Activated CD4-positive, alpha-beta memory T cell treated with anti-CD3 and anti-CD28 coated beads, Interleukin-2, amount 10 ng/mL, durations not matched to agents 7 days and 5 days (primary cell): ENCODE results near the gene VPS13D. TPM values are rescaled to one million over a fixed set of nuclear protein-coding genes. Genes with fewer than 3 reads are reported as not detected.
"Not testable (repeated sequence)": the region's sequence is repeated elsewhere in the genome, so short reads cannot be mapped to it uniquely, and the experiment has no call there.

Experiments used
- CTCF ChIA-PET: fragments of 350-600 bp; sonication (Branson Sonifier 250); formaldehyde crosslinking; loops from one replicate; lab custom pipeline; 2021; ENCODE audit warnings: antibody characterized with exemption, inconsistent platforms; lab: Charles Lee
- POLR2A ChIA-PET: fragments of 350-600 bp; sonication (Branson Sonifier 250); formaldehyde crosslinking; loops from one replicate; lab custom pipeline; 2021; ENCODE audit warnings: antibody characterized with exemption; lab: Charles Lee
- DNase-seq: peaks from one replicate; pipeline ENCODE4 v3.0.0-alpha.2; 2020
- H3K27ac Mint-ChIP-seq: one replicate; pipeline ENCODE4 v1.8.0; 2021; ENCODE audit warnings: mild to moderate bottlenecking, mixed read lengths
- H3K27me3 Mint-ChIP-seq: one replicate; pipeline ENCODE4 v1.8.0; 2021; ENCODE audit warnings: mixed read lengths
- H3K36me3 Mint-ChIP-seq: one replicate; pipeline ENCODE4 v1.8.0; 2021; ENCODE audit warnings: low read depth, mixed read lengths
- H3K4me1 Mint-ChIP-seq: one replicate; pipeline ENCODE4 v1.8.0; 2021; ENCODE audit warnings: mixed read lengths
- H3K4me3 Mint-ChIP-seq: one replicate; pipeline ENCODE4 v1.8.0; 2021; ENCODE audit warnings: mild to moderate bottlenecking, mixed read lengths
- H3K9me3 Mint-ChIP-seq: one replicate; pipeline ENCODE4 v1.8.0; 2021; ENCODE audit warnings: mixed read lengths
- total RNA-seq, 2 experiments: library from RNA; stranded (reverse); gene quantifications; one replicate each; pipeline ENCODE4 v1.2.3, GENCODE V29; 2021

The VPS13D gene
- total RNA-seq, 2 experiments from 2014 or later, result 28.1 to 31.4 TPM

- Mint-ChIP-seq H3K36me3 (peaks cover 45% of the 10 kb centered on the region), H3K27me3 (no peaks in the 10 kb centered on the region), H3K4me3 (no peak overlapping the region), H3K4me1 (peaks cover 6% of the 10 kb centered on the region), H3K27ac (no peak overlapping the region), H3K9me3 (no peaks in the 10 kb centered on the region)
- CTCF ChIA-PET, result no interaction called here
- POLR2A ChIA-PET, result interaction anchor here (1.2 kb wide), 1 partner anchor 9 kb away, joined by 4 read pairs; no protein-coding TSS in a partner anchor
- DNase-seq, result no peak
These were observed 145.5 kb downstream of the VPS13D start for GRCh38 chr1:12375133-12375829.

- Mint-ChIP-seq H3K4me3 (no peak overlapping the region), H3K4me1 (peaks cover 5% of the 10 kb centered on the region), H3K9me3 (no peaks in the 10 kb centered on the region), H3K27ac (no peak overlapping the region), H3K27me3 (no peaks in the 10 kb centered on the region), H3K36me3 (peaks cover 48% of the 10 kb centered on the region)
- no peak for DNase-seq
- ChIA-PET CTCF (no interaction called here), POLR2A (interaction anchor here (1.2 kb wide), 1 partner anchor 8 kb away, joined by 4 read pairs; no protein-coding TSS in a partner anchor)
These were observed 146.6 kb downstream of the VPS13D start for GRCh38 chr1:12376236-12377045.

GRCh38 chr1:12380326-12381249 lies 150.8 kb downstream of the VPS13D start:
- peaks cover 9% of the 10 kb centered on the region for H3K9me3 Mint-ChIP-seq
- POLR2A ChIA-PET, result no interaction called here
- no peak overlapping the region for H3K27ac Mint-ChIP-seq
- H3K36me3 Mint-ChIP-seq, result peaks cover 65% of the 10 kb centered on the region
- peaks cover 33% of the 10 kb centered on the region for H3K4me1 Mint-ChIP-seq
- DNase-seq, result no peak
- H3K27me3 Mint-ChIP-seq, result no peaks in the 10 kb centered on the region
- CTCF ChIA-PET, result no interaction called here
- no peak overlapping the region for H3K4me3 Mint-ChIP-seq

- DNase-seq, result no peak
- Mint-ChIP-seq H3K27me3 (no peaks in the 10 kb centered on the region), H3K9me3 (peaks cover 29% of the 10 kb centered on the region), H3K4me3 (no peak overlapping the region), H3K27ac (no peak overlapping the region), H3K36me3 (peaks cover 80% of the 10 kb centered on the region), H3K4me1 (peaks cover 47% of the 10 kb centered on the region)
- CTCF ChIA-PET, result no interaction called here
- POLR2A ChIA-PET, result interaction anchor here (0.9 kb wide), 1 partner anchor 14 kb away, joined by 3 read pairs; no protein-coding TSS in a partner anchor
These were observed 153.2 kb downstream of the VPS13D start for GRCh38 chr1:12383001-12383400.

GRCh38 chr1:12383786-12384185 lies 154.0 kb downstream of the VPS13D start:
- peaks cover 88% of the 10 kb centered on the region for H3K36me3 Mint-ChIP-seq
- DNase-seq, result no peak
- H3K9me3 Mint-ChIP-seq, result peaks cover 34% of the 10 kb centered on the region
- H3K27me3 Mint-ChIP-seq, result no peaks in the 10 kb centered on the region
- ChIA-PET POLR2A (interaction anchor here (0.9 to 2.8 kb wide), 5 partner anchors 15 to 475 kb away, joined by 3 to 20 read pairs (median 6); partner anchors contain the start of gene DHRS3), CTCF (interaction anchor here (1.1 kb wide), 1 partner anchor 13 kb away, joined by 4 read pairs; no protein-coding TSS in a partner anchor)
- H3K4me3 Mint-ChIP-seq, result no peak overlapping the region
- H3K4me1 Mint-ChIP-seq, result peaks cover 47% of the 10 kb centered on the region
- H3K27ac Mint-ChIP-seq, result peak overlapping the region; percentile 4

- ChIA-PET POLR2A (interaction anchor here (0.7 to 3.3 kb wide), 18 partner anchors 9 to 476 kb away, joined by 3 to 30 read pairs (median 5); partner anchors contain the start of gene DHRS3), CTCF (interaction anchor here (0.7 to 1.2 kb wide), 3 partner anchors 15 to 235 kb away, joined by 3 to 4 read pairs (median 3); no protein-coding TSS in a partner anchor)
- peak overlapping the region; percentile 69 for H3K27ac Mint-ChIP-seq
- no peaks in the 10 kb centered on the region for H3K27me3 Mint-ChIP-seq
- peaks cover 39% of the 10 kb centered on the region for H3K9me3 Mint-ChIP-seq
- H3K36me3 Mint-ChIP-seq, result peaks cover 89% of the 10 kb centered on the region
- peaks cover 47% of the 10 kb centered on the region for H3K4me1 Mint-ChIP-seq
- peak overlapping the region; percentile 19 for H3K4me3 Mint-ChIP-seq
- peak; percentile 54 for DNase-seq
These were observed 155.1 kb downstream of the VPS13D start for GRCh38 chr1:12384836-12385456.

GRCh38 chr1:12386130-12386529 lies 156.3 kb downstream of the VPS13D start:
- Mint-ChIP-seq H3K27me3 (no peaks in the 10 kb centered on the region), H3K27ac (peak overlapping the region; percentile 73), H3K4me1 (peaks cover 52% of the 10 kb centered on the region), H3K36me3 (peaks cover 92% of the 10 kb centered on the region), H3K4me3 (no peak overlapping the region), H3K9me3 (peaks cover 39% of the 10 kb centered on the region)
- ChIA-PET CTCF (no interaction called here), POLR2A (interaction anchor here (1.4 to 3.3 kb wide), 8 partner anchors 9 to 477 kb away, joined by 3 to 30 read pairs (median 8); partner anchors contain the start of gene DHRS3)
- DNase-seq, result no peak

- POLR2A ChIA-PET, result interaction anchor here (3.3 kb wide), 1 partner anchor 47 kb away, joined by 30 read pairs; no protein-coding TSS in a partner anchor
- H3K9me3 Mint-ChIP-seq, result peaks cover 39% of the 10 kb centered on the region
- CTCF ChIA-PET, result no interaction called here
- DNase-seq, result no peak
- peaks cover 49% of the 10 kb centered on the region for H3K4me1 Mint-ChIP-seq
- H3K27me3 Mint-ChIP-seq, result no peaks in the 10 kb centered on the region
- H3K4me3 Mint-ChIP-seq, result no peak overlapping the region
- H3K36me3 Mint-ChIP-seq, result peaks cover 84% of the 10 kb centered on the region
- no peak overlapping the region for H3K27ac Mint-ChIP-seq
These were observed 157.8 kb downstream of the VPS13D start for GRCh38 chr1:12387641-12388040.

- POLR2A ChIA-PET, DNase-seq, H3K4me3 Mint-ChIP-seq, CTCF ChIA-PET, H3K27ac Mint-ChIP-seq, H3K27me3 Mint-ChIP-seq: not testable (repeated sequence)
- Mint-ChIP-seq H3K9me3 (peaks cover 31% of the 10 kb centered on the region), H3K4me1 (peaks cover 23% of the 10 kb centered on the region), H3K36me3 (peaks cover 81% of the 10 kb centered on the region)
These were observed 160.5 kb downstream of the VPS13D start for GRCh38 chr1:12390296-12390695.

- POLR2A ChIA-PET, result interaction anchor here (1.6 kb wide), 1 partner anchor 13 kb away, joined by 7 read pairs; no protein-coding TSS in a partner anchor
- H3K27me3 Mint-ChIP-seq, result no peaks in the 10 kb centered on the region
These were observed 167.9 kb downstream of the VPS13D start for GRCh38 chr1:12397462-12398450.

GRCh38 chr1:12398479-12398878 lies 168.6 kb downstream of the VPS13D start:
- Mint-ChIP-seq H3K9me3 (peaks cover 1% of the 10 kb centered on the region), H3K36me3 (peaks cover 44% of the 10 kb centered on the region), H3K27ac (no peak overlapping the region), H3K4me3 (no peak overlapping the region), H3K27me3 (no peaks in the 10 kb centered on the region), H3K4me1 (peaks cover 19% of the 10 kb centered on the region)
- CTCF ChIA-PET, result no interaction called here
- POLR2A ChIA-PET, result interaction anchor here (1.0 to 1.6 kb wide), 2 partner anchors 13 to 53 kb away, joined by 3 to 7 read pairs; no protein-coding TSS in a partner anchor
- DNase-seq, result no peak

More at GRCh38 chr1:12397462-12398450, 167.9 kb downstream of the VPS13D start:
- CTCF ChIA-PET, result no interaction called here
- Mint-ChIP-seq H3K4me1 (peaks cover 19% of the 10 kb centered on the region), H3K4me3 (no peak overlapping the region), H3K36me3 (peaks cover 49% of the 10 kb centered on the region), H3K27ac (no peak overlapping the region), H3K9me3 (peaks cover 1% of the 10 kb centered on the region)
- DNase-seq, result no peak
